ENCODE results near the gene TEX261.

Gene TEX261

GRCh38 chr2:70978341-70979179 lies 16.1 kb downstream of the TEX261 start, which contains the start of gene ANKRD53:
ANKRD53 (plus strand) TSS chr2:70978630; CDS start chr2:70978646, 16 bp downstream.
- H3K9me3 Mint-ChIP-seq, result no peaks in the 10 kb centered on the region
- ATAC-seq (peak; percentile 58), DNase-seq (peak in 1 of 2 donors; percentile 32)
- H3K27me3 Mint-ChIP-seq, result no peaks in the 10 kb centered on the region
- peak within 1 kb of the TSS; percentile 81 to 87 for H3K4me3 Mint-ChIP-seq
- H3K27ac Mint-ChIP-seq, result peak within 1 kb of the TSS; percentile 84 to 92
- peaks cover 21% of the 10 kb centered on the region for H3K4me1 Mint-ChIP-seq

- peaks cover 21% of the 10 kb centered on the region for H3K4me1 Mint-ChIP-seq
- H3K27me3 Mint-ChIP-seq, result no peaks in the 10 kb centered on the region
- ATAC-seq, result peak; percentile 44
- H3K4me3 Mint-ChIP-seq, result peak overlapping the region; percentile 81 to 87
- peak in 1 of 2 donors; percentile 36 for DNase-seq
- H3K9me3 Mint-ChIP-seq, result no peaks in the 10 kb centered on the region
- peak overlapping the region; percentile 55 to 92 for H3K27ac Mint-ChIP-seq
Observed at GRCh38 chr2:70977605-70978205, 17.0 kb downstream of the TEX261 start.

- H3K9me3 Mint-ChIP-seq, result no peaks in the 10 kb centered on the region
- peaks cover 21% of the 10 kb centered on the region for H3K4me1 Mint-ChIP-seq
- ATAC-seq (no peak), DNase-seq (no peak)
- H3K27ac Mint-ChIP-seq, result no peak overlapping the region
- peaks cover 6% of the 10 kb centered on the region for H3K27me3 Mint-ChIP-seq
- H3K4me3 Mint-ChIP-seq, result no peak overlapping the region
Observed at GRCh38 chr2:70975237-70975636, 19.4 kb downstream of the TEX261 start.

GRCh38 chr2:70974592-70974991 lies 20.1 kb downstream of the TEX261 start:
- Mint-ChIP-seq H3K4me1 (peaks cover 21% of the 10 kb centered on the region), H3K27ac (no peak overlapping the region), H3K4me3 (no peak overlapping the region), H3K27me3 (peaks cover 6% of the 10 kb centered on the region), H3K9me3 (no peaks in the 10 kb centered on the region)
- DNase-seq (no peak), ATAC-seq (no peak)

- H3K27me3 Mint-ChIP-seq, result peaks cover 33% of the 10 kb centered on the region
- no peak overlapping the region for H3K4me3 Mint-ChIP-seq
- DNase-seq (no peak), ATAC-seq (no peak)
- no peak overlapping the region for H3K27ac Mint-ChIP-seq
- no peaks in the 10 kb centered on the region for H3K9me3 Mint-ChIP-seq
- peaks cover 12% of the 10 kb centered on the region for H3K4me1 Mint-ChIP-seq
Observed at GRCh38 chr2:70967189-70967588, 27.5 kb downstream of the TEX261 start.

GRCh38 chr2:70966681-70967080 lies 28.0 kb downstream of the TEX261 start:
- Mint-ChIP-seq H3K4me3 (no peak overlapping the region), H3K9me3 (no peaks in the 10 kb centered on the region), H3K27ac (no peak overlapping the region), H3K4me1 (peaks cover 12% of the 10 kb centered on the region), H3K27me3 (peaks cover 33% of the 10 kb centered on the region)
- ATAC-seq (no peak), DNase-seq (no peak)

- ATAC-seq (no peak), DNase-seq (no peak)
- Mint-ChIP-seq H3K27ac (no peak overlapping the region), H3K27me3 (peaks cover 41% of the 10 kb centered on the region), H3K4me3 (peak overlapping the region; percentile 74 to 92), H3K4me1 (peaks cover 12% of the 10 kb centered on the region), H3K9me3 (no peaks in the 10 kb centered on the region)
Observed at GRCh38 chr2:70965506-70965905, 29.2 kb downstream of the TEX261 start.

- Mint-ChIP-seq H3K4me1 (peaks cover 12% of the 10 kb centered on the region), H3K4me3 (peak overlapping the region; percentile 74 to 92), H3K27ac (peak overlapping the region in 1 of 2 donors; percentile 14), H3K9me3 (no peaks in the 10 kb centered on the region), H3K27me3 (peaks cover 48% of the 10 kb centered on the region)
- peak; percentile 81 for DNase-seq
- ATAC-seq, result peak; percentile 94
Observed at GRCh38 chr2:70964596-70965386, 29.9 kb downstream of the TEX261 start.

GRCh38 chr2:70964133-70964532 lies 30.5 kb downstream of the TEX261 start:
- no peaks in the 10 kb centered on the region for H3K9me3 Mint-ChIP-seq
- DNase-seq (no peak), ATAC-seq (no peak)
- H3K4me3 Mint-ChIP-seq, result no peak overlapping the region
- H3K27ac Mint-ChIP-seq, result no peak overlapping the region
- peaks cover 15% of the 10 kb centered on the region for H3K4me1 Mint-ChIP-seq
- peaks cover 55% of the 10 kb centered on the region for H3K27me3 Mint-ChIP-seq

- H3K27me3 Mint-ChIP-seq, result peaks cover 56% of the 10 kb centered on the region
- ATAC-seq, result no peak
- no peaks in the 10 kb centered on the region for H3K9me3 Mint-ChIP-seq
- no peak for DNase-seq
- H3K4me3 Mint-ChIP-seq, result no peak overlapping the region
- H3K27ac Mint-ChIP-seq, result no peak overlapping the region
- peaks cover 25% of the 10 kb centered on the region for H3K4me1 Mint-ChIP-seq
Observed at GRCh38 chr2:70962885-70963878, 31.5 kb downstream of the TEX261 start.

GRCh38 chr2:70962211-70962884 lies 32.3 kb downstream of the TEX261 start:
- Mint-ChIP-seq H3K9me3 (no peaks in the 10 kb centered on the region), H3K27ac (no peak overlapping the region), H3K27me3 (peaks cover 56% of the 10 kb centered on the region), H3K4me1 (peaks cover 26% of the 10 kb centered on the region), H3K4me3 (no peak overlapping the region)
- DNase-seq (peak in 1 of 2 donors; percentile 2), ATAC-seq (no peak)

- no peaks in the 10 kb centered on the region for H3K9me3 Mint-ChIP-seq
- peaks cover 26% of the 10 kb centered on the region for H3K4me1 Mint-ChIP-seq
- no peak overlapping the region for H3K4me3 Mint-ChIP-seq
- no peak for DNase-seq
- peaks cover 59% of the 10 kb centered on the region for H3K27me3 Mint-ChIP-seq
- peak overlapping the region in 1 of 2 donors; percentile 49 for H3K27ac Mint-ChIP-seq
- ATAC-seq, result no peak
Observed at GRCh38 chr2:70961648-70961994, 33.1 kb downstream of the TEX261 start.

- no peaks in the 10 kb centered on the region for H3K9me3 Mint-ChIP-seq
- peaks cover 26% of the 10 kb centered on the region for H3K4me1 Mint-ChIP-seq
- H3K4me3 Mint-ChIP-seq, result no peak overlapping the region
- no peak overlapping the region for H3K27ac Mint-ChIP-seq
- peaks cover 64% of the 10 kb centered on the region for H3K27me3 Mint-ChIP-seq
- ATAC-seq (no peak), DNase-seq (peak in 1 of 2 donors; percentile 9)
Observed at GRCh38 chr2:70960833-70961647, 33.6 kb downstream of the TEX261 start.

All from stimulated activated naive CD8-positive, alpha-beta T cell treated with anti-CD3 and anti-CD28 coated beads, Interleukin-15, amount 100 ng/mL, for 72 hours (primary cell).